Measurements from ENCODE around the gene NAPB. TPM values are rescaled to one million over a fixed set of nuclear protein-coding genes. Genes with fewer than 3 reads are reported as not detected.

NAPB gene
- total RNA-seq, 1 donor, result 9.4 TPM

DNA sequence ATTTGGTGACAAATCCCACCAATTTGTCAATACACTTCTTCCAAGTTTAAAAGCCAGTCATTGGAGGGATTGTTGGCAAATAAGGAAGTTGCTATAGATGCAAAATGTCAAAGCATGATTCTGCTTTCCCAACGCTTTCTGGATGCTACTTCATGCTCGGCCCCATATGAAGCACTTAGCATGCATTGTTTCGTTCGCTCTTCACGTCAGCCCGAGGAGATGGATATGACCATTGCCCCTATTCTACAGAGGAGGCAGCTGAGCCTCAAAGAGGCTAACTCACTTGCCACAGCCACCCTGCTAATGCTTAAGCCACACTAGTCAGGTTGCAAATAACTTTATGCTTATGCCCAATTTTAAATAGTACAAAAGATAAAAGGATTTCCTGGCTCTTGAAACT lies 73.5 kb downstream of the NAPB start:
- DNase-seq (ENCODE audit: insufficient read length, low spot score, missing footprints), result peak; percentile 69
- H3K4me1 ChIP-seq (ENCODE audit: insufficient read depth, low read length), result peaks cover 13% of the 10 kb centered on the region
- no peaks in the 10 kb centered on the region for H3K9me3 ChIP-seq (ENCODE audit: low read depth, low read length)
- no peak overlapping the region for H3K27ac ChIP-seq (ENCODE audit: low read depth, low read length)
- no peaks in the 10 kb centered on the region for H3K27me3 ChIP-seq (ENCODE audit: insufficient read depth, low read length)
- H3K4me3 ChIP-seq (ENCODE audit: insufficient read depth, low read length), result no peak overlapping the region
- TF ChIP-seq, protein P1, sequence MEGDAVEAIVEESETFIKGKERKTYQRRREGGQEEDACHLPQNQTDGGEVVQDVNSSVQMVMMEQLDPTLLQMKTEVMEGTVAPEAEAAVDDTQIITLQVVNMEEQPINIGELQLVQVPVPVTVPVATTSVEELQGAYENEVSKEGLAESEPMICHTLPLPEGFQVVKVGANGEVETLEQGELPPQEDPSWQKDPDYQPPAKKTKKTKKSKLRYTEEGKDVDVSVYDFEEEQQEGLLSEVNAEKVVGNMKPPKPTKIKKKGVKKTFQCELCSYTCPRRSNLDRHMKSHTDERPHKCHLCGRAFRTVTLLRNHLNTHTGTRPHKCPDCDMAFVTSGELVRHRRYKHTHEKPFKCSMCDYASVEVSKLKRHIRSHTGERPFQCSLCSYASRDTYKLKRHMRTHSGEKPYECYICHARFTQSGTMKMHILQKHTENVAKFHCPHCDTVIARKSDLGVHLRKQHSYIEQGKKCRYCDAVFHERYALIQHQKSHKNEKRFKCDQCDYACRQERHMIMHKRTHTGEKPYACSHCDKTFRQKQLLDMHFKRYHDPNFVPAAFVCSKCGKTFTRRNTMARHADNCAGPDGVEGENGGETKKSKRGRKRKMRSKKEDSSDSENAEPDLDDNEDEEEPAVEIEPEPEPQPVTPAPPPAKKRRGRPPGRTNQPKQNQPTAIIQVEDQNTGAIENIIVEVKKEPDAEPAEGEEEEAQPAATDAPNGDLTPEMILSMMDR (IDR thresholded peaks at IDR 0.05; ENCODE audit: extremely low read depth, low read depth, low read length), result no peak
- H3K36me3 ChIP-seq (ENCODE audit: insufficient read depth, low read length), result no peaks in the 10 kb centered on the region
- no peak overlapping the region for H3K4me2 ChIP-seq (ENCODE audit: insufficient read depth, low read length)
- H3K79me2 ChIP-seq (ENCODE audit: insufficient read depth, low read length), result peaks cover 22% of the 10 kb centered on the region
- peaks cover 3% of the 10 kb centered on the region for H4K20me1 ChIP-seq (ENCODE audit: insufficient read depth, low read length)
- H2AFZ ChIP-seq (ENCODE audit: low read length), result no peak overlapping the region

DNA sequence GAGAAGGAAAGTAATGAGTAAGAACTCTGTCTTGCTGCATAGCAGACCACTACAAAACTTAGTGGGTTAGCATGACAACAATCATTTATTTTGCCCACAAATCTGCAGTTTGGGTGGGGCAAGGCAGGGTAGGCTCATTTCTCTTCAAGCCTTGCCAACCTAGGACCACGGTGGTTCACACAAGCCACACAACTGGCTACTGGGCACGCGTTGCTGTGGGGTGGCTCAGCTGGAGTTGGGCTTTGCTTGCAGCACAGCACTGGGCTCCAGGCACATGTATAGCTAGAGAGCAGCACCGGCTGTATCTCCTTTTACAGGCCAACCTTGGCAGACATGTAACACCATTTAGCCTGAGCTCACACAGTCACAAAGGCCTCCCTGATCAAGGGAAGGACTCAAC lies 75.3 kb downstream of the NAPB start:
- no peaks in the 10 kb centered on the region for H3K9me3 ChIP-seq (ENCODE audit: low read depth, low read length)
- H4K20me1 ChIP-seq (ENCODE audit: insufficient read depth, low read length), result no peaks in the 10 kb centered on the region
- H2AFZ ChIP-seq (ENCODE audit: low read length), result no peak overlapping the region
- H3K27ac ChIP-seq (ENCODE audit: low read depth, low read length), result no peak overlapping the region
- peaks cover 4% of the 10 kb centered on the region for H3K79me2 ChIP-seq (ENCODE audit: insufficient read depth, low read length)
- no peak overlapping the region for H3K4me3 ChIP-seq (ENCODE audit: insufficient read depth, low read length)
- no peak for DNase-seq (ENCODE audit: insufficient read length, low spot score, missing footprints)
- peaks cover 6% of the 10 kb centered on the region for H3K4me1 ChIP-seq (ENCODE audit: insufficient read depth, low read length)
- no peaks in the 10 kb centered on the region for H3K36me3 ChIP-seq (ENCODE audit: insufficient read depth, low read length)
- H3K27me3 ChIP-seq (ENCODE audit: insufficient read depth, low read length), result peaks cover 7% of the 10 kb centered on the region
- H3K4me2 ChIP-seq (ENCODE audit: insufficient read depth, low read length), result no peak overlapping the region
- TF ChIP-seq, protein P1 (IDR thresholded peaks at IDR 0.05; ENCODE audit: extremely low read depth, low read depth, low read length), result no peak

DNA sequence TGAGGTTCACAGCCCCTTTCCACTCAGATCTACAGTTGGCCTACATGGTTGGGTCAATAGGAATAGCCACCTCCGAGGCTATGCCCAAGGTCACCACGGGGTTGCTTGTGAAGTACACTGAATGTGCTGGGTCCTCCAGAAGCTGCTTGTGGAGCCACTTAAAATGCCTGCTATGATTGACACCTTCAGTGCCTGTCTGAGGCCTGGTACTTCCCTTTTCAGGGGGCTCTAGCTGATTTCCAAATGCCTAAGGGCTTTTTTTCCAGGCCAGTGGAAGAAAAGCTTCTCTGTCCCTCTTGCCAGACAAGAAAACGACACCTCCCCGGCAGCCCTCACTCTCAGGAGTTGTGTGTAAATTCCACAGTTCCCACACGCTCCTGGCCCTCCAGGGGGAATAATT lies 77.0 kb downstream of the NAPB start:
- Histone ChIP-seq H3K4me3 (ENCODE audit: insufficient read depth, low read length) (no peak overlapping the region), H3K27ac (ENCODE audit: low read depth, low read length) (no peak overlapping the region), H3K79me2 (ENCODE audit: insufficient read depth, low read length) (no peaks in the 10 kb centered on the region), H3K4me1 (ENCODE audit: insufficient read depth, low read length) (peaks cover 3% of the 10 kb centered on the region), H3K27me3 (ENCODE audit: insufficient read depth, low read length) (peaks cover 7% of the 10 kb centered on the region), H3K36me3 (ENCODE audit: insufficient read depth, low read length) (no peaks in the 10 kb centered on the region), H3K4me2 (ENCODE audit: insufficient read depth, low read length) (no peak overlapping the region), H3K9me3 (ENCODE audit: low read depth, low read length) (no peaks in the 10 kb centered on the region), H4K20me1 (ENCODE audit: insufficient read depth, low read length) (no peaks in the 10 kb centered on the region), H2AFZ (ENCODE audit: low read length) (no peak overlapping the region)
- TF ChIP-seq, protein P1 (IDR thresholded peaks at IDR 0.05; ENCODE audit: extremely low read depth, low read depth, low read length), result no peak
- DNase-seq (ENCODE audit: insufficient read length, low spot score, missing footprints), result peak; percentile 69

DNA sequence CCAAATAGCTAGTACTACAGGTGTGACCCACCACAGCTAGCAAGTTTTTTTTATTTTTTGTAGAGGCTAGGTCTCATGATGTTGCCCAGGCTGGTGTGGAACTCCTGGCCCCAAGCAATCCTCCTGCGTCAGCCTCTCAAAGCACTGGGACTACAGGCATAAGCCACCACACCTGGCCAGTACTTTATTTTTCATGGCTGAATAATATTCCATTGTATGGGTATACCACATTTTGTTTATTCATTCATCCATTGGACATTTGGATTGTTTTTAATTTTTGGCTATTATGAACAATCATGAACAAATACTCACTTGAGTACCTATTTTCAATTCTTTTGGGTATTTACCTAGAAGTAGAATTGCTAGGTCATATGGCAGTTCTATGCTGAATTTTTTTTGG lies 77.7 kb downstream of the NAPB start:
- DNase-seq (ENCODE audit: insufficient read length, low spot score, missing footprints), result no peak
- TF ChIP-seq, protein P1 (IDR thresholded peaks at IDR 0.05; ENCODE audit: extremely low read depth, low read depth, low read length), result no peak
- Histone ChIP-seq H4K20me1 (ENCODE audit: insufficient read depth, low read length) (no peaks in the 10 kb centered on the region), H3K79me2 (ENCODE audit: insufficient read depth, low read length) (no peaks in the 10 kb centered on the region), H3K4me2 (ENCODE audit: insufficient read depth, low read length) (no peak overlapping the region), H3K4me3 (ENCODE audit: insufficient read depth, low read length) (no peak overlapping the region), H3K27me3 (ENCODE audit: insufficient read depth, low read length) (peaks cover 7% of the 10 kb centered on the region), H3K9me3 (ENCODE audit: low read depth, low read length) (no peaks in the 10 kb centered on the region), H3K4me1 (ENCODE audit: insufficient read depth, low read length) (no peaks in the 10 kb centered on the region), H3K27ac (ENCODE audit: low read depth, low read length) (no peak overlapping the region), H2AFZ (ENCODE audit: low read length) (no peak overlapping the region), H3K36me3 (ENCODE audit: insufficient read depth, low read length) (no peaks in the 10 kb centered on the region)
